ENCODE data around the gene NTM.

DNA sequence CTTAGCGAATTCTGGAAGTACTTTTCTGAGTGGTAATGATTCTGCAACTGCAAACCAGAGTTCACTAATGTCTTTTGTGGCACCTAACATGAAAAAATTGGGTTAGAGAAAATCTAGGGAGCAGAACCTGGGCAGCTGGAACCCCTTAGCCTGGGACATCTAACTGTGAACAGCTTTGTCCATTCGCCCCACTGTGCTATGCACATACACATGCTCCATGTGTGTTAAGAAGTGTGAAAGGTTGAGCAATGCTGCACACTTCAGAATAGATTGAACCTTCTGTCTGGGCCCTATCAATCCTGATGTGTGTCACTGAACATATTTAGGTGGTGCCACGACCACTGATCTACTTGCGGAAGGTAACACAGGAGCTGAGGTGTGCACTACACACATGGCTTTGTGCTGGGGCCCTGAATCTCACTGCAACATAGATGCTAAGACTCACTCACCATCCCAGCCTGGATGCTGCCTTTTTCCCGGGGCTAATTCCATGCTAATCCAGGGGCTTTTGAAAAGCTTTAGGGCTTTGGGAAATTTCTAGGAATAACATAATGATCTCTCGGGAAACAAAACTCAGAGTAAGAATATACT lies 976.2 kb downstream of the NTM start:
- no peak for TF ChIP-seq POLR2A (IDR thresholded peaks at IDR 0.05)
- TF ChIP-seq, protein P1, sequence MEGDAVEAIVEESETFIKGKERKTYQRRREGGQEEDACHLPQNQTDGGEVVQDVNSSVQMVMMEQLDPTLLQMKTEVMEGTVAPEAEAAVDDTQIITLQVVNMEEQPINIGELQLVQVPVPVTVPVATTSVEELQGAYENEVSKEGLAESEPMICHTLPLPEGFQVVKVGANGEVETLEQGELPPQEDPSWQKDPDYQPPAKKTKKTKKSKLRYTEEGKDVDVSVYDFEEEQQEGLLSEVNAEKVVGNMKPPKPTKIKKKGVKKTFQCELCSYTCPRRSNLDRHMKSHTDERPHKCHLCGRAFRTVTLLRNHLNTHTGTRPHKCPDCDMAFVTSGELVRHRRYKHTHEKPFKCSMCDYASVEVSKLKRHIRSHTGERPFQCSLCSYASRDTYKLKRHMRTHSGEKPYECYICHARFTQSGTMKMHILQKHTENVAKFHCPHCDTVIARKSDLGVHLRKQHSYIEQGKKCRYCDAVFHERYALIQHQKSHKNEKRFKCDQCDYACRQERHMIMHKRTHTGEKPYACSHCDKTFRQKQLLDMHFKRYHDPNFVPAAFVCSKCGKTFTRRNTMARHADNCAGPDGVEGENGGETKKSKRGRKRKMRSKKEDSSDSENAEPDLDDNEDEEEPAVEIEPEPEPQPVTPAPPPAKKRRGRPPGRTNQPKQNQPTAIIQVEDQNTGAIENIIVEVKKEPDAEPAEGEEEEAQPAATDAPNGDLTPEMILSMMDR (IDR thresholded peaks at IDR 0.05): no peak

Measured in adrenal gland (tissue), 5 donors.